HCT116 (cell line): ENCODE measurements around the gene IFNL4. TPM values are rescaled to one million over a fixed set of nuclear protein-coding genes. Genes with fewer than 3 reads are reported as not detected.

Experiments used
- ATAC-seq: fragments of 200-7000 bp; cut with Tn5 transposase; 2 replicates; pipeline ENCODE4 v1.9.1; 2020; ENCODE audit warnings: mild to moderate bottlenecking, moderate library complexity
- BruUV-seq: library from RNA; stranded (reverse); fragments of 400-500 nt; replicated peaks from 2 replicates; lab custom pipeline; 2021; lab: Mats Ljungman, UMichigan
- CTCF ChIA-PET: fragments of 300-600 bp; sonication (Branson Sonifier 250); formaldehyde crosslinking; loops from one replicate; lab custom pipeline; 2021; ENCODE audit warnings: antibody characterized with exemption; lab: Charles Lee
- POLR2A ChIA-PET: fragments of 300-600, 350-600 bp; sonication (Branson Sonifier 250); formaldehyde crosslinking; loops from one replicate; lab custom pipeline; 2021; ENCODE audit warnings: antibody characterized with exemption; lab: Charles Lee
- RAD21 ChIA-PET, 2 experiments: fragments of 300-600 bp; sonication (Branson Sonifier 250); formaldehyde crosslinking; loops; one replicate each; lab custom pipeline; 2023; ENCODE audit warnings: low total read pairs in 2 of 2; ENCODE audit not compliant: uncharacterized antibody in 2 of 2, unreplicated experiment in 2 of 2, low non-redundant PET in 1 of 2; lab: Charles Lee
- DNase-seq: peaks from one replicate; pipeline ENCODE4 v3.0.0-alpha.2; 2010; ENCODE audit warnings: low read depth, low spot score
- H2AFZ ChIP-seq: fragments of 200-600 bp; shearing (Covaris generic), sonication (generic); 2 replicates; pipeline ENCODE4 v1.6.1; 2017; ENCODE audit warnings: low read depth, mixed run types, mixed read lengths, antibody characterized with exemption, low read length; ENCODE audit not compliant: poor library complexity, severe bottlenecking
- H3K27ac ChIP-seq: 2 replicates; pipeline ENCODE4 v1.5.1; 2012; ENCODE audit warnings: low read depth, low read length
- H3K27me3 ChIP-seq: fragments of 200-600 bp; sonication (generic); 2 replicates; pipeline ENCODE4 v1.6.1; 2016; ENCODE audit warnings: mixed run types, low read length, mixed read lengths; ENCODE audit not compliant: insufficient read depth
- H3K36me3 ChIP-seq, 2 experiments: fragments of 200-500 bp in 1 of 2; fragments of 200-600 bp in 1 of 2; sonication (Bioruptor generic) in 1 of 2; sonication (generic) in 1 of 2; 2 replicates each; pipeline versions ENCODE4 v1.5.1 to v1.6.1; 2014 to 2016; ENCODE audit warnings: low read length in 2 of 2, inconsistent platforms in 1 of 2, mixed read lengths in 1 of 2, mixed run types in 1 of 2; ENCODE audit not compliant: insufficient read depth in 2 of 2, control insufficient read depth in 1 of 2
- H3K4me1 ChIP-seq, 2 experiments: fragments of 200-600 bp in 1 of 2; sonication (generic) in 1 of 2; 2 replicates each; pipeline versions ENCODE4 v1.5.1 to v1.6.1; 2012 to 2017; ENCODE audit warnings: low read length in 2 of 2, inconsistent platforms in 1 of 2, mild to moderate bottlenecking in 1 of 2, mixed read lengths in 1 of 2, mixed run types in 1 of 2, moderate library complexity in 1 of 2; ENCODE audit not compliant: insufficient read depth in 2 of 2, control insufficient read depth in 1 of 2
- H3K4me2 ChIP-seq: fragments of 200-600 bp; sonication (generic); 2 replicates; pipeline ENCODE4 v1.6.1; 2017; ENCODE audit warnings: mixed run types, low read length, mixed read lengths
- H3K4me3 ChIP-seq, 2 experiments: fragments of 200-600 bp in 1 of 2; sonication (generic) in 1 of 2; replicated peaks in 1 of 2; 2 replicates each; pipeline ENCODE4 v1.5.1; 2011 to 2016; ENCODE audit warnings: low read length in 2 of 2, control low read depth in 1 of 2, low read depth in 1 of 2, mild to moderate bottlenecking in 1 of 2, mixed read lengths in 1 of 2, mixed run types in 1 of 2
- H3K79me2 ChIP-seq: fragments of 200-600 bp; sonication (generic); 2 replicates; pipeline ENCODE4 v1.6.1; 2017; ENCODE audit warnings: mild to moderate bottlenecking, mixed run types, low read length, moderate library complexity, mixed read lengths; ENCODE audit not compliant: insufficient read depth
- H3K9ac ChIP-seq: fragments of 200-600 bp; sonication (generic); 2 replicates; pipeline ENCODE4 v1.6.1; 2016; ENCODE audit warnings: low read length, mixed read lengths
- H3K9me2 ChIP-seq: fragments of 200-600 bp; sonication (generic), shearing (Covaris generic); 2 replicates; pipeline ENCODE4 v1.6.1; 2017; ENCODE audit warnings: mixed run types, mild to moderate bottlenecking, moderate library complexity; ENCODE audit not compliant: insufficient read depth
- H3K9me3 ChIP-seq, 2 experiments: fragments of 200-500 bp in 1 of 2; fragments of 200-600 bp in 1 of 2; sonication (Bioruptor generic) in 1 of 2; sonication (generic) in 1 of 2; 2 replicates each; pipeline ENCODE4 v1.6.1; 2014 to 2017; ENCODE audit warnings: low read length in 2 of 2, mixed read lengths in 2 of 2, inconsistent platforms in 1 of 2, low read depth in 1 of 2, mild to moderate bottlenecking in 1 of 2, mixed run types in 1 of 2, moderate library complexity in 1 of 2; ENCODE audit not compliant: control insufficient read depth in 1 of 2, insufficient read depth in 1 of 2
- H4K20me1 ChIP-seq: fragments of 200-600 bp; sonication (generic), shearing (Covaris generic); 2 replicates; pipeline ENCODE4 v1.6.1; 2017; ENCODE audit warnings: mixed run types, mild to moderate bottlenecking, moderate library complexity; ENCODE audit not compliant: insufficient read depth
- CEBPB ChIP-seq: IDR thresholded peaks from 2 replicates; pipeline ENCODE4 v1.6.1; 2012; ENCODE audit warnings: low read depth
- ELF1 ChIP-seq: IDR thresholded peaks from 2 replicates; pipeline ENCODE4 v1.6.1; 2012; ENCODE audit warnings: low read depth, borderline replicate concordance
- EZH2 ChIP-seq: fragments of 200-600 bp; sonication (generic); IDR thresholded peaks from 2 replicates; pipeline ENCODE4 v1.6.1; 2017; ENCODE audit warnings: antibody characterized with exemption, mixed run types
- FOSL1 ChIP-seq: IDR thresholded peaks from 2 replicates; pipeline ENCODE4 v1.6.1; 2012; ENCODE audit warnings: low read depth
- JUND ChIP-seq: IDR thresholded peaks from 2 replicates; pipeline ENCODE4 v1.6.1; 2012
- SIN3A ChIP-seq: IDR thresholded peaks from 2 replicates; pipeline ENCODE4 v1.6.1; 2012; ENCODE audit warnings: low read depth
- SP1 ChIP-seq: IDR thresholded peaks from 2 replicates; pipeline ENCODE4 v1.6.1; 2012; ENCODE audit warnings: low read depth
- SRF ChIP-seq: IDR thresholded peaks from 2 replicates; pipeline ENCODE4 v1.6.1; 2012; ENCODE audit warnings: low read depth
- TCF7L2 ChIP-seq: IDR thresholded peaks from 2 replicates; pipeline ENCODE4 v1.7.0; 2011; ENCODE audit warnings: borderline replicate concordance, inconsistent platforms; ENCODE audit not compliant: insufficient read depth, insufficient read length; ENCODE audit errors: extremely low read depth
- YY1 ChIP-seq: IDR thresholded peaks from 2 replicates; pipeline ENCODE4 v1.6.1; 2011; ENCODE audit warnings: low read length, low read depth, moderate library complexity, mild to moderate bottlenecking; ENCODE audit not compliant: insufficient replicate concordance; ENCODE audit errors: extremely low read depth
- ZFX ChIP-seq: fragments of 450-650 bp; IDR thresholded peaks from 2 replicates; pipeline ENCODE4 v1.6.1; 2017
- intact Hi-C: fragments of 100-400 bp; cut with micrococcal nuclease; formaldehyde crosslinking; loops from 2 replicates; pipeline ENCODE4 v1.10.0; 2022
- total RNA-seq: library from RNA; stranded (reverse); gene quantifications from one replicate; pipeline ENCODE4 v1.2.1, GENCODE V29; 2021; ENCODE audit not compliant: unreplicated experiment
- TF ChIP-seq, protein P1 (sequence below): IDR thresholded peaks from 2 replicates; pipeline ENCODE4 v1.6.1; 2012
- TF ChIP-seq, protein P2 (sequence below), 3 experiments: fragments of 200-600 bp in 1 of 3; sonication (generic) in 1 of 3; IDR thresholded peaks in 2 of 3; conservative IDR thresholded peaks in 1 of 3; 2 replicates each; pipeline ENCODE4 v1.5.1; 2012 to 2017; ENCODE audit warnings: low read depth in 2 of 3, low read length in 2 of 3, antibody characterized with exemption in 1 of 3, borderline replicate concordance in 1 of 3, control low read depth in 1 of 3, mild to moderate bottlenecking in 1 of 3, mixed read lengths in 1 of 3, mixed run types in 1 of 3, moderate library complexity in 1 of 3; ENCODE audit not compliant: insufficient read depth in 1 of 3
- TF ChIP-seq, protein P3 (sequence below): IDR thresholded peaks from 2 replicates; pipeline ENCODE4 v1.6.1; 2012

IFNL4 gene
- total RNA-seq, 1 experiment from 2014 or later, result not detected

DNA sequence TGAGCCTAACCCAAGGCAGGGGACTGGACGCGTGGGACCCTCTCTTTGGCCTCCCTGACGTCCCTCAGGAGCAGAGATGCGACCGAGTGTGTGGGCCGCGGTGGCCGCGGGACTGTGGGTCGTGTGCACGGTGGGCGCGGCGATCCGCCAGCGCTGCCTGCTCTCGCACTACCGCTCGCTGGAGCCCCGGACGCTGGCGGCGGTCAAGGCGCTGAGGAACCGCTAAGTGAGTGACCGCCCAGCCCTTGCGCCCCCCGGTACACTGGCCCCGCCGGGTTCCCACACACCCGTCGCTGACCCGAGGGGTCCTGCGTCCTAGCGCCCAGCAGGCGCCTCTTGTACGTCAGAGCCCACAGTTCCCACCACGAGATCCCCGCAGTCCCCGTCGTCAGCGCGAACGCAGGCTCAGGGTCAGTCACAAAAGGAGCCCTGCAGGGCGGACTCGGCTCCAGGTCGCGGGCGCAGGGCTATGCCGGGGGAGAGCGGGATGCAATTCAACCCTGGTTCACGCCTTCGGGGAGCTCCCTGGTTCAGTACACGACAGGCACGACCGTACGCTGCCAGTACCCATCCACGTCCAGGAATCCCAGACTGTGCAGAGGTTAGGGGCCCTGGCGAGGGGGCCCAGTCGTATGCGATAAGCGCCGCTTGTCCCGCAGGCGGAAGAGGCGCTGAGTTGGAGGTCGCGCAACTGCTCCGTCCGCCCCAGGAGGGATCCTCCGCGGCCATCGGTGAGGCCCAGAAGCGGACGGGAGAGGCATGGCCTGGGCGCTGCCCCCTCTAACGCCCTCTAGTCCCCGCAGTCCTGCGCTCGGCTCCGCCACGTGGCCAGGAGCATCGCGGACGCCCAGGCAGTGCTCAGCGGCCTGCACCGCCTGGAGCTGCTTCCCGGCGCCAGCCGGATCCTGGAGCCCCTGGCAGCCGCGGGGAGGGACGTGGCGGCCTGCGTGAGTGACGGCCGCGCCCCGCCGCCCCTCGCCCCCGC, 15.9 kb upstream of the IFNL4 start:
- POLR2A ChIA-PET, result no interaction called here
- H3K27ac ChIP-seq, result no peak overlapping the region
- ATAC-seq, result no peak

More for the DNA sequence above, 15.9 kb upstream of the IFNL4 start:
- no peak for DNase-seq
- Histone ChIP-seq H3K9me3 (no peaks in the 10 kb centered on the region), H3K9me2 (no peaks in the 10 kb centered on the region), H3K9ac (no peak overlapping the region), H3K36me3 (no peaks in the 10 kb centered on the region), H3K4me3 (no peak overlapping the region), H3K27me3 (no peaks in the 10 kb centered on the region), H3K79me2 (no peaks in the 10 kb centered on the region), H3K4me2 (no peak overlapping the region), H2AFZ (no peak overlapping the region), H3K4me1 (no peaks in the 10 kb centered on the region), H4K20me1 (no peaks in the 10 kb centered on the region)
- intact Hi-C loops, result no loop called here
- ChIA-PET RAD21 (no interaction called here), CTCF (no interaction called here)
- TF ChIP-seq, protein P1, sequence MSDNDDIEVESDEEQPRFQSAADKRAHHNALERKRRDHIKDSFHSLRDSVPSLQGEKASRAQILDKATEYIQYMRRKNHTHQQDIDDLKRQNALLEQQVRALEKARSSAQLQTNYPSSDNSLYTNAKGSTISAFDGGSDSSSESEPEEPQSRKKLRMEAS, result no peak
- TF ChIP-seq YY1 (no peak), SIN3A (no peak), SP1 (no peak), EZH2 (no peak), JUND (no peak), FOSL1 (no peak), ZFX (no peak), TCF7L2 (no peak), CEBPB (no peak), ELF1 (no peak), SRF (no peak)
- TF ChIP-seq, protein P2, sequence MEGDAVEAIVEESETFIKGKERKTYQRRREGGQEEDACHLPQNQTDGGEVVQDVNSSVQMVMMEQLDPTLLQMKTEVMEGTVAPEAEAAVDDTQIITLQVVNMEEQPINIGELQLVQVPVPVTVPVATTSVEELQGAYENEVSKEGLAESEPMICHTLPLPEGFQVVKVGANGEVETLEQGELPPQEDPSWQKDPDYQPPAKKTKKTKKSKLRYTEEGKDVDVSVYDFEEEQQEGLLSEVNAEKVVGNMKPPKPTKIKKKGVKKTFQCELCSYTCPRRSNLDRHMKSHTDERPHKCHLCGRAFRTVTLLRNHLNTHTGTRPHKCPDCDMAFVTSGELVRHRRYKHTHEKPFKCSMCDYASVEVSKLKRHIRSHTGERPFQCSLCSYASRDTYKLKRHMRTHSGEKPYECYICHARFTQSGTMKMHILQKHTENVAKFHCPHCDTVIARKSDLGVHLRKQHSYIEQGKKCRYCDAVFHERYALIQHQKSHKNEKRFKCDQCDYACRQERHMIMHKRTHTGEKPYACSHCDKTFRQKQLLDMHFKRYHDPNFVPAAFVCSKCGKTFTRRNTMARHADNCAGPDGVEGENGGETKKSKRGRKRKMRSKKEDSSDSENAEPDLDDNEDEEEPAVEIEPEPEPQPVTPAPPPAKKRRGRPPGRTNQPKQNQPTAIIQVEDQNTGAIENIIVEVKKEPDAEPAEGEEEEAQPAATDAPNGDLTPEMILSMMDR (IDR thresholded peaks at IDR 0.05 in 2 of 3, conservative IDR thresholded peaks at IDR 0.05 in 1 of 3; ENCODE audit: borderline replicate concordance in 1 of 3, insufficient read depth in 1 of 3, low read depth in 2 of 3, low read length in 2 of 3), result no peak
- TF ChIP-seq, protein P3, sequence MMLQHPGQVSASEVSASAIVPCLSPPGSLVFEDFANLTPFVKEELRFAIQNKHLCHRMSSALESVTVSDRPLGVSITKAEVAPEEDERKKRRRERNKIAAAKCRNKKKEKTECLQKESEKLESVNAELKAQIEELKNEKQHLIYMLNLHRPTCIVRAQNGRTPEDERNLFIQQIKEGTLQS, result no peak
- BruUV-seq, result no TSS peak
